Activated T-cell treated with anti-CD3 and anti-CD28 coated beads, Interleukin-2, amount 50 U/mL, for 48 hours (primary cell): ENCODE data around the gene GLYATL1B.
"Not testable (repeated sequence)": the region's sequence is repeated elsewhere in the genome, so short reads cannot be mapped to it uniquely, and the experiment has no call there.

Experiments used
- DNase-seq, 2 experiments: peaks; one replicate each; pipeline ENCODE4 v3.0.0-alpha.2; 2020

Gene GLYATL1B

GRCh38 chr11:59097113-59097708 lies 11.1 kb downstream of the GLYATL1B start:
- DNase-seq, result peak; percentile 74

- not testable (repeated sequence) for DNase-seq
Observed at GRCh38 chr11:59097938-59098337, 11.8 kb downstream of the GLYATL1B start.

- peak; percentile 81 to 82 for DNase-seq
Observed at GRCh38 chr11:59102259-59102765, 16.2 kb downstream of the GLYATL1B start.

GRCh38 chr11:59106363-59107336 lies 20.5 kb downstream of the GLYATL1B start, which contains the start of gene FAM111B:
Gene FAM111B (plus strand): TSS chr11:59107237. CDS start chr11:59109626, 2,389 bp downstream.
- peak; percentile 82 to 83 for DNase-seq

GRCh38 chr11:59107721-59108120 lies 21.6 kb downstream of the GLYATL1B start:
- DNase-seq, result peak; percentile 28 to 47

GRCh38 chr11:59112494-59112893 lies 26.4 kb downstream of the GLYATL1B start:
- DNase-seq, result no peak

- DNase-seq, result no peak
Observed at GRCh38 chr11:59114344-59114743, 28.2 kb downstream of the GLYATL1B start.

GRCh38 chr11:59115553-59115952 lies 29.4 kb downstream of the GLYATL1B start:
- no peak for DNase-seq

GRCh38 chr11:59117774-59118173 lies 31.7 kb downstream of the GLYATL1B start:
- DNase-seq, result no peak

GRCh38 chr11:59119826-59120225 lies 33.7 kb downstream of the GLYATL1B start:
- DNase-seq, result no peak

- peak; percentile 94 to 95 for DNase-seq
Observed at GRCh38 chr11:59135648-59136461, 49.7 kb downstream of the GLYATL1B start.

GRCh38 chr11:59136551-59136950 lies 50.4 kb downstream of the GLYATL1B start:
- DNase-seq, result not testable (repeated sequence)

GRCh38 chr11:59137190-59137589 lies 51.1 kb downstream of the GLYATL1B start:
- DNase-seq, result no peak

- DNase-seq, result no peak
Observed at GRCh38 chr11:59138643-59139042, 52.5 kb downstream of the GLYATL1B start.

GRCh38 chr11:59141191-59141590 lies 55.1 kb downstream of the GLYATL1B start:
- DNase-seq, result no peak

GRCh38 chr11:59141673-59142460 lies 55.8 kb downstream of the GLYATL1B start:
- no peak for DNase-seq

GRCh38 chr11:59142530-59143507 lies 56.7 kb downstream of the GLYATL1B start, which contains the start of gene FAM111A:
Gene FAM111A (plus strand): TSS chr11:59142856. CDS start chr11:59148873, 6,017 bp downstream.
- peak; percentile 86 to 88 for DNase-seq

- no peak for DNase-seq
Observed at GRCh38 chr11:59144096-59144495, 58.0 kb downstream of the GLYATL1B start.
